ENCODE measurements around the gene GRHL3.

The GRHL3 gene

DNA sequence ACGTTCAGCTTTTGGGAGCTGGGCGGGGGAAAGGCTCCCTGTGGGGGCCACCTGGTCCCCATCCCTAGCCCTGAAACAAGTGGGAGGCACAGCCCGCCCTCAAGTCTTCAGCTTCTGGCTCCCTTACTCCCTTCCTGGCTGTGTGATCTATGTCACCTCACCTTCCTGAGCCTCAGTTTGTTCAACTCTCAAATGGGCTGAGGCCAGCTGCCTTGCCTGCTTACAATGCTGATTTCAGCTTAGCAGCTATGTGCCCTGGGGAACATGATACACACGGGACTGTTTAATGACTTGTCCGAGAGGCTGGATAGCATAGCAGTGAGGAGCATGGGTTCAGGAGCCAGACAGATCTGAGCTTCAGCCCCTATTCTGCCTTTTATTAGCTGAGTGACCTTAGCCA, 19.3 kb downstream of the GRHL3 start:
- Histone ChIP-seq H3K9me3 (ENCODE audit: severe bottlenecking) (no peaks in the 10 kb centered on the region), H3K36me3 (ENCODE audit: low read depth) (no peaks in the 10 kb centered on the region; the same call in 1 of the 2 replicates), H3K4me3 (ENCODE audit: severe bottlenecking) (no peak overlapping the region), H3K27ac (ENCODE audit: poor library complexity, severe bottlenecking) (no peak overlapping the region), H3K4me1 (ENCODE audit: insufficient read depth, poor library complexity, severe bottlenecking) (peaks cover 6% of the 10 kb centered on the region), H3K27me3 (ENCODE audit: insufficient read depth, poor library complexity, severe bottlenecking) (no peaks in the 10 kb centered on the region)
- TF ChIP-seq, protein P1, sequence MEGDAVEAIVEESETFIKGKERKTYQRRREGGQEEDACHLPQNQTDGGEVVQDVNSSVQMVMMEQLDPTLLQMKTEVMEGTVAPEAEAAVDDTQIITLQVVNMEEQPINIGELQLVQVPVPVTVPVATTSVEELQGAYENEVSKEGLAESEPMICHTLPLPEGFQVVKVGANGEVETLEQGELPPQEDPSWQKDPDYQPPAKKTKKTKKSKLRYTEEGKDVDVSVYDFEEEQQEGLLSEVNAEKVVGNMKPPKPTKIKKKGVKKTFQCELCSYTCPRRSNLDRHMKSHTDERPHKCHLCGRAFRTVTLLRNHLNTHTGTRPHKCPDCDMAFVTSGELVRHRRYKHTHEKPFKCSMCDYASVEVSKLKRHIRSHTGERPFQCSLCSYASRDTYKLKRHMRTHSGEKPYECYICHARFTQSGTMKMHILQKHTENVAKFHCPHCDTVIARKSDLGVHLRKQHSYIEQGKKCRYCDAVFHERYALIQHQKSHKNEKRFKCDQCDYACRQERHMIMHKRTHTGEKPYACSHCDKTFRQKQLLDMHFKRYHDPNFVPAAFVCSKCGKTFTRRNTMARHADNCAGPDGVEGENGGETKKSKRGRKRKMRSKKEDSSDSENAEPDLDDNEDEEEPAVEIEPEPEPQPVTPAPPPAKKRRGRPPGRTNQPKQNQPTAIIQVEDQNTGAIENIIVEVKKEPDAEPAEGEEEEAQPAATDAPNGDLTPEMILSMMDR (IDR thresholded peaks at IDR 0.05; ENCODE audit: poor library complexity, severe bottlenecking): no peak
- DNase-seq (ENCODE audit: low spot score) (no peak), ATAC-seq (ENCODE audit: low read depth) (no peak)

DNA sequence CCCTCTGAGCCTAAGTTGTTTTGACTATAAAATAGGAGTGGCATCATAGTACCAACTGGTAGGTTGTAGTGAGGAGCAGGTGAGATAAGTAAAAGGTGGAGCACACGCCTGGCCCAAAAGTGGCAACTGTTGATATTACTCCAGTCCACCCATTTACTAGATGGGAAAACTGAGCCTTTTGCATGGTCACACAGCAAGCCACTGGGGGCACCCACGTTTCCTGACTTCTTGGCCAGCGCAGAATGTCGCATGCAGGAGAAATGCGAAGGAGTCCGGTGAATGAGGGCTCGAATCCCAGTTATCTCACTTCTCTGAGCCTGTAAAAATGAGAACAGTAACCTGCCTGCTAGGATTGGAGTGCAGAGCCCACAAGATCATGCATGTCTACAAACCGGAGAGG, 20.8 kb downstream of the GRHL3 start:
- H3K36me3 ChIP-seq (ENCODE audit: low read depth): no peaks in the 10 kb centered on the region; the same call in 1 of the 2 replicates
- TF ChIP-seq, protein P1 (IDR thresholded peaks at IDR 0.05; ENCODE audit: poor library complexity, severe bottlenecking): no peak

DNA sequence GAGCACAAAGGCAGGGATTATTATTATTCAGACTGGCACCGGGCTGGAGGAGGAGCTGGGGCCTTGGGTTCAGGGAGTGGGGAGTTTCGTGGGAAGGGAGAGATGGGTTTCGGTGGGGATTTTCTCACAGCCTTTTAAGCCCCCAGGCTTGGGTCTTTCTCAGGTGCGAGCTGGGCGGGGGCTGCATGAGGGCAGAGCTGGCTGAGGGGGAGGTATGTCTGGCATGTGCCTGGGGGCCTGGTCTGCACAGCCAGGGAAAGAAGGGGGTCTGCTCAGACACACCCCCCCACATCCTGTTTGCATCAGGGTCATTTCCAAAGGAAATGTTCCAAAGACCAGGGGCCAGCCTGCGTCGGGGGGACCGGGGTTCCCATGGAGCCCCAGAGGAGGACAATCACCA, 21.6 kb downstream of the GRHL3 start:
- ATAC-seq (ENCODE audit: low read depth): no peak
- Histone ChIP-seq H3K27ac (ENCODE audit: poor library complexity, severe bottlenecking) (no peak overlapping the region), H3K4me3 (ENCODE audit: severe bottlenecking) (no peak overlapping the region), H3K27me3 (ENCODE audit: insufficient read depth, poor library complexity, severe bottlenecking) (no peaks in the 10 kb centered on the region), H3K36me3 (ENCODE audit: low read depth) (no peaks in the 10 kb centered on the region; the same call in 1 of the 2 replicates), H3K4me1 (ENCODE audit: insufficient read depth, poor library complexity, severe bottlenecking) (no peaks in the 10 kb centered on the region), H3K9me3 (ENCODE audit: severe bottlenecking) (no peaks in the 10 kb centered on the region)
- DNase-seq (ENCODE audit: low spot score): no peak
- TF ChIP-seq, protein P1 (IDR thresholded peaks at IDR 0.05; ENCODE audit: poor library complexity, severe bottlenecking): no peak

More for the DNA sequence above, 20.8 kb downstream of the GRHL3 start:
- H3K9me3 ChIP-seq (ENCODE audit: severe bottlenecking): no peaks in the 10 kb centered on the region
- no peaks in the 10 kb centered on the region for H3K27me3 ChIP-seq (ENCODE audit: insufficient read depth, poor library complexity, severe bottlenecking)
- no peak overlapping the region for H3K27ac ChIP-seq (ENCODE audit: poor library complexity, severe bottlenecking)
- H3K4me3 ChIP-seq (ENCODE audit: severe bottlenecking): no peak overlapping the region
- ATAC-seq (ENCODE audit: low read depth): no peak
- H3K4me1 ChIP-seq (ENCODE audit: insufficient read depth, poor library complexity, severe bottlenecking): peaks cover 4% of the 10 kb centered on the region
- DNase-seq (ENCODE audit: low spot score): no peak

DNA sequence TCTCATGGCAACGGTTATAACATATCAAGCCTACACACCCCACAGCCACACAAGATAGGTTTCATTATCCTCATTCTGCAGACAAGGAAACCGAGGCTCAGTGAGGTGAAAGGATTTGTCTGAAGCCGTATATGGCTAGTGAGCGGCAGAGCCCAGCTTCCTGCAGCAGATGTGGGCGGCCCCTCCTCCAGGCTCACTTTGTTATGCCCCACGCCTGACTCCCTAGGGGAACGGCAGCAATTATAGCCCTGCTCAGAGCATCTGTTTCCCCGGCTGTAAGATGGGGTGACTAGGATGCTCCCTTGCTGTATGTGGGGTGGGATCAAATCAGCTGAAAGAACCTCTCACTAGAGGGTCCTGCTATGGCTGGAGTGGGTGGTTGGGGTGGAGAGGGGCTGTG, 22.1 kb downstream of the GRHL3 start:
- DNase-seq (ENCODE audit: low spot score) (no peak), ATAC-seq (ENCODE audit: low read depth) (no peak)
- H3K36me3 ChIP-seq (ENCODE audit: low read depth): no peaks in the 10 kb centered on the region; the same call in 1 of the 2 replicates
- H3K4me1 ChIP-seq (ENCODE audit: insufficient read depth, poor library complexity, severe bottlenecking): no peaks in the 10 kb centered on the region
- H3K4me3 ChIP-seq (ENCODE audit: severe bottlenecking): no peak overlapping the region
- TF ChIP-seq, protein P1 (IDR thresholded peaks at IDR 0.05; ENCODE audit: poor library complexity, severe bottlenecking): no peak
- no peaks in the 10 kb centered on the region for H3K9me3 ChIP-seq (ENCODE audit: severe bottlenecking)
- no peaks in the 10 kb centered on the region for H3K27me3 ChIP-seq (ENCODE audit: insufficient read depth, poor library complexity, severe bottlenecking)
- no peak overlapping the region for H3K27ac ChIP-seq (ENCODE audit: poor library complexity, severe bottlenecking)

DNA sequence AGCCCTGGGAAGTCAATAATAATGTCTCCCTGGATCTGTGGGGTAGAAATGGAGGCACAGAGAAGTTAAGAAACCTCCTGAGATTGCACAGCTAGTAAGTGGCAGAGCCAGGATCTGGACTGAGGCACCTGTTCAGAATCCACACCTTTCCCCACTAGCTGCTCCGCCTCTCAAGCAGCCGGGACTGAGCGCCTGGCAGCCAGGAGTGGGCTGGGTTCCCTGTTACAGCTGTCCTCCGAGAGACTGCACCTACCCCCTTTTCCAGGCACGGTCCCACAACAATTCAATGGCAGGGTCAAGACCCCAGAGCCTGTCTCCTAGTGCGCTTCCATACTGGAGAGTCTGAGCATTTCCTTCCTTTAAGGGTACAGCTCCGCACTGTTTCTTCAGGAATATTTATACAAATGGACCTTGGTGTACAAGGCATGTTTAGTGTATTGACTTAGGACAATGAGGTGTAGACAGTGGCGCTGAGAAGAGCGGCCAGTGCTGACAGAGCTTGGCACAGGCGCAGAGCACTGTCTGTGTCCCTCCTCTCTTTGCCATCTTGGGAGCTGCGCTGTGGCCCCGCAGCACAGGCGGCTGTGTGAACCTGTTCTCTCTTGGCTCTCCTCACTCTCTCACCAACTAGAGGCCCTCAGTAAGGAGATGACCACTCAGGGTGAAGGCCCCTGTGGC, 24.4 kb downstream of the GRHL3 start:
- TF ChIP-seq, protein P1 (IDR thresholded peaks at IDR 0.05; ENCODE audit: poor library complexity, severe bottlenecking): no peak
- no peak overlapping the region for H3K4me3 ChIP-seq (ENCODE audit: severe bottlenecking)
- ATAC-seq (ENCODE audit: low read depth): no peak
- no peaks in the 10 kb centered on the region for H3K9me3 ChIP-seq (ENCODE audit: severe bottlenecking)
- H3K4me1 ChIP-seq (ENCODE audit: insufficient read depth, poor library complexity, severe bottlenecking): no peaks in the 10 kb centered on the region
- DNase-seq (ENCODE audit: low spot score): no peak
- no peak overlapping the region for H3K27ac ChIP-seq (ENCODE audit: poor library complexity, severe bottlenecking)
- no peaks in the 10 kb centered on the region for H3K36me3 ChIP-seq (ENCODE audit: low read depth)
- no peaks in the 10 kb centered on the region for H3K27me3 ChIP-seq (ENCODE audit: insufficient read depth, poor library complexity, severe bottlenecking)
